ENCODE results near the gene HS3ST5. TPM values are rescaled to one million over a fixed set of nuclear protein-coding genes. Genes with fewer than 3 reads are reported as not detected.

Gene HS3ST5
- total RNA-seq, 1 donor from 2014 or later: 0.05 TPM

DNA sequence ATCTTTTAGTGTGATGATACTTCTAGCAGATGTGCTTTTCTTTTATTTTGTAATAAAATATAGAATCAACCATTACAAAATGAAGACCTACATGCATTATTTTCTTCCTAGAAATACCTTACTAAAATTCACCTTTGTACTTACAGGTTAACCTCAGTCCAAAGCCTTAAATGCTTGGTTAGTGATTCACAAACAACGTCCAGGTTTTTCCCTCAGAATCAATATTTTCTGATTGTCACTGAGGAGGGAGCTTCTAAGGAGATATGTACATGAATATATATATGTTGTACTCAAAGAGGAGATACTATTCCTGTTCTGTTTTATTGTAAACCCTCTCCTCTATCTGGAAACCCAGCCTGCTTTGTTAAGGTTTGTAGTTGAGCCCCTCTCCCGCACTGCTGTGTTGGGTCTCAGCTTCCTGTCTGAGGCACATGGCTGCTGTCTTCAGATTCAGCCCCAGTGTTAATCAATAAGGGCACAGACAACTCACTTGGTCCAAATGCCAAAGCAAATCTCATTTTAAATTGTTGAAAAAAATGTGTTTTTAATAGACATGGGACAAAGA is 33.9 kb upstream of the HS3ST5 start:
- DNase-seq (ENCODE audit: low spot score): no peak
- Mint-ChIP-seq H3K36me3 (ENCODE audit: low read depth) (no peaks in the 10 kb centered on the region), H3K4me3 (ENCODE audit: unreplicated experiment) (no peak overlapping the region), H3K9me3 (ENCODE audit: low read depth) (no peaks in the 10 kb centered on the region), H3K4me1 (ENCODE audit: low read depth) (peaks cover 11% of the 10 kb centered on the region), H3K27me3 (ENCODE audit: low read depth) (no peaks in the 10 kb centered on the region), H3K27ac (ENCODE audit: unreplicated experiment) (no peak overlapping the region)
- TF ChIP-seq, protein P1, sequence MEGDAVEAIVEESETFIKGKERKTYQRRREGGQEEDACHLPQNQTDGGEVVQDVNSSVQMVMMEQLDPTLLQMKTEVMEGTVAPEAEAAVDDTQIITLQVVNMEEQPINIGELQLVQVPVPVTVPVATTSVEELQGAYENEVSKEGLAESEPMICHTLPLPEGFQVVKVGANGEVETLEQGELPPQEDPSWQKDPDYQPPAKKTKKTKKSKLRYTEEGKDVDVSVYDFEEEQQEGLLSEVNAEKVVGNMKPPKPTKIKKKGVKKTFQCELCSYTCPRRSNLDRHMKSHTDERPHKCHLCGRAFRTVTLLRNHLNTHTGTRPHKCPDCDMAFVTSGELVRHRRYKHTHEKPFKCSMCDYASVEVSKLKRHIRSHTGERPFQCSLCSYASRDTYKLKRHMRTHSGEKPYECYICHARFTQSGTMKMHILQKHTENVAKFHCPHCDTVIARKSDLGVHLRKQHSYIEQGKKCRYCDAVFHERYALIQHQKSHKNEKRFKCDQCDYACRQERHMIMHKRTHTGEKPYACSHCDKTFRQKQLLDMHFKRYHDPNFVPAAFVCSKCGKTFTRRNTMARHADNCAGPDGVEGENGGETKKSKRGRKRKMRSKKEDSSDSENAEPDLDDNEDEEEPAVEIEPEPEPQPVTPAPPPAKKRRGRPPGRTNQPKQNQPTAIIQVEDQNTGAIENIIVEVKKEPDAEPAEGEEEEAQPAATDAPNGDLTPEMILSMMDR (IDR thresholded peaks at IDR 0.05): no peak

- Mint-ChIP-seq H3K4me1 (ENCODE audit: low read depth) (peaks cover 11% of the 10 kb centered on the region), H3K27ac (ENCODE audit: unreplicated experiment) (no peak overlapping the region), H3K36me3 (ENCODE audit: low read depth) (no peaks in the 10 kb centered on the region), H3K9me3 (ENCODE audit: low read depth) (no peaks in the 10 kb centered on the region), H3K27me3 (ENCODE audit: low read depth) (no peaks in the 10 kb centered on the region), H3K4me3 (ENCODE audit: unreplicated experiment) (no peak overlapping the region)
- no peak for DNase-seq (ENCODE audit: low spot score)
- TF ChIP-seq, protein P1 (IDR thresholded peaks at IDR 0.05): no peak
These were observed 32.8 kb upstream of the HS3ST5 start for GRCh38 chr6:114375541-114376192.

- peaks cover 13% of the 10 kb centered on the region for H3K4me1 Mint-ChIP-seq (ENCODE audit: low read depth)
- H3K27me3 Mint-ChIP-seq (ENCODE audit: low read depth): no peaks in the 10 kb centered on the region
- no peak overlapping the region for H3K27ac Mint-ChIP-seq (ENCODE audit: unreplicated experiment)
- H3K36me3 Mint-ChIP-seq (ENCODE audit: low read depth): no peaks in the 10 kb centered on the region
- TF ChIP-seq, protein P1 (IDR thresholded peaks at IDR 0.05): no peak
- no peak overlapping the region for H3K4me3 Mint-ChIP-seq (ENCODE audit: unreplicated experiment)
- DNase-seq (ENCODE audit: low spot score): no peak
- no peaks in the 10 kb centered on the region for H3K9me3 Mint-ChIP-seq (ENCODE audit: low read depth)
These were observed 24.6 kb upstream of the HS3ST5 start for GRCh38 chr6:114367315-114367961.

DNA sequence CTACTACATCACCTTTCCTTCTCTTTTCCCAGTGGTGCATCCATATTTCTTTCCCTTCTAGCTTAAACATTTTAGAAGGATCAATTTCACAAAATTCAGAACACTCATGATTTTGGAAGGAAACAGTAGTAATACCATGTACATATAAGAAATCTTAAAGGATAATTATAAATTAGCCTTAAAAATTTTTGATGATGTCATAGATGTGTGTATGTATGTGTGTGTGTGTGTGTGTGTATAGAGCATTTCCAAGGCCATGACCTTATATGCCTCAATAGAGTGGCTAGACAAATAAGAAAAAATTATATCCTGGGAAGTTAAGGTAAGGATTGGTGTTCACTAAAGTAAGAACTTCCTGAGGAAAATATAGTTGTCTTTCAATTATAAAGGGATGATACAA is 24.1 kb upstream of the HS3ST5 start:
- no peak for DNase-seq (ENCODE audit: low spot score)
- Mint-ChIP-seq H3K4me1 (ENCODE audit: low read depth) (peaks cover 13% of the 10 kb centered on the region), H3K27ac (ENCODE audit: unreplicated experiment) (no peak overlapping the region), H3K9me3 (ENCODE audit: low read depth) (no peaks in the 10 kb centered on the region), H3K27me3 (ENCODE audit: low read depth) (no peaks in the 10 kb centered on the region), H3K36me3 (ENCODE audit: low read depth) (no peaks in the 10 kb centered on the region), H3K4me3 (ENCODE audit: unreplicated experiment) (no peak overlapping the region)
- TF ChIP-seq, protein P1 (IDR thresholded peaks at IDR 0.05): no peak

DNA sequence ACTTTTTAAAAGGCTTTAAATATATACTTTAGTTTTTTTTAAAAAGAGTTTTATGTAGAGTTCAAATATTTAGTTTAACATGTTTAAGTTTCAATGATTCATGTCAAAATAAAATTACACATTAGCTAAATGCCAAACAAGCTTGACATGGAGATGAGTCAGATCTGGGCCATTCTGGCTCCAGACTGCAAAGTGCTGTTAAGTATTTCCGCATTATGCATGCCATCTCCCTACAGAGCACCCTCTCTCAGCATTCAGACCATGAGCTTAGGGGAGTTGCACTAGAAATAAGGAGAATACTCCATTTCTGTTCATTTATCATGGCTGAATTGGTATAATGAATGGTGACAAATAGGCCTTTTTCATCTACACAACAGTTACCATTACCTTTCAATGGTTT is 21.5 kb upstream of the HS3ST5 start:
- TF ChIP-seq, protein P1 (IDR thresholded peaks at IDR 0.05): no peak
- no peaks in the 10 kb centered on the region for H3K27me3 Mint-ChIP-seq (ENCODE audit: low read depth)
- peaks cover 13% of the 10 kb centered on the region for H3K4me1 Mint-ChIP-seq (ENCODE audit: low read depth)
- no peak overlapping the region for H3K4me3 Mint-ChIP-seq (ENCODE audit: unreplicated experiment)
- H3K9me3 Mint-ChIP-seq (ENCODE audit: low read depth): no peaks in the 10 kb centered on the region
- no peak for DNase-seq (ENCODE audit: low spot score)
- H3K27ac Mint-ChIP-seq (ENCODE audit: unreplicated experiment): peak overlapping the region; percentile 60
- no peaks in the 10 kb centered on the region for H3K36me3 Mint-ChIP-seq (ENCODE audit: low read depth)
